T-cell (primary cell): ENCODE data around the gene TNFRSF17. TPM values are rescaled to one million over a fixed set of nuclear protein-coding genes. Genes with fewer than 3 reads are reported as not detected.

Experiments used
- ATAC-seq, 4 experiments: fragments of 200-7000 bp in 3 of 4; fragments of 150-1000 bp in 1 of 4; cut with Tn5 transposase; replicated peaks in 1 of 4; 1 replicate in 3 of 4; 2 replicates in 1 of 4; pipeline ENCODE4 v1.10.0; 2021; ENCODE audit warnings: moderate library complexity in 3 of 4, mild to moderate bottlenecking in 2 of 4, moderate number of reproducible peaks in 1 of 4
- CTCF ChIA-PET, 2 donors: fragments of 300-600 bp; sonication (Branson Sonifier 250); formaldehyde crosslinking; loops; one replicate each; lab custom pipeline; 2022; ENCODE audit warnings: antibody characterized with exemption in 2 of 2; lab: Charles Lee
- POLR2A ChIA-PET, 2 donors: fragments of 300-600 bp; sonication (Branson Sonifier 250); formaldehyde crosslinking; loops; one replicate each; lab custom pipeline; 2022; ENCODE audit warnings: antibody characterized with exemption in 2 of 2; lab: Charles Lee
- DNase-seq, 35 experiments: peaks; one replicate each; pipeline versions ENCODE4 v3.0.0 to v3.0.0-alpha.2; 2013 to 2023
- H3K27ac ChIP-seq: one replicate; pipeline ENCODE4 v1.5.1; 2013; ENCODE audit warnings: low read length
- H3K27me3 ChIP-seq, 2 experiments: replicated peaks in 1 of 2; 1 replicate in 1 of 2; 2 replicates in 1 of 2; pipeline versions ENCODE4 v1.6.1 to v1.7.0; 2013; ENCODE audit warnings: low read length in 1 of 2, mixed read lengths in 1 of 2; ENCODE audit not compliant: control insufficient read depth in 2 of 2, insufficient read depth in 2 of 2; ENCODE audit errors: extremely low read depth in 1 of 2
- H3K36me3 ChIP-seq, 2 donors: 1 replicate in 1 of 2; 2 replicates in 1 of 2; pipeline versions ENCODE4 v1.6.1 to v1.7.0; 2013; ENCODE audit warnings: low read length in 1 of 2; ENCODE audit not compliant: control insufficient read depth in 2 of 2, insufficient read depth in 1 of 2; ENCODE audit errors: extremely low read depth in 1 of 2
- H3K4me1 ChIP-seq, 2 experiments: 1 replicate in 1 of 2; 2 replicates in 1 of 2; pipeline versions ENCODE4 v1.6.1 to v1.7.0; 2013; ENCODE audit warnings: low read length in 2 of 2, mixed read lengths in 1 of 2; ENCODE audit not compliant: insufficient read depth in 2 of 2, control insufficient read depth in 1 of 2; ENCODE audit errors: extremely low read depth in 1 of 2
- H3K4me3 ChIP-seq, 2 donors: 1 replicate in 1 of 2; 2 replicates in 1 of 2; pipeline versions ENCODE4 v1.5.1 to v1.7.0; 2013; ENCODE audit warnings: mild to moderate bottlenecking in 2 of 2, low read length in 1 of 2, moderate library complexity in 1 of 2; ENCODE audit not compliant: control insufficient read depth in 1 of 2; ENCODE audit errors: extremely low read depth in 1 of 2
- H3K9me3 ChIP-seq: 2 replicates; pipeline ENCODE4 v1.7.0; 2013
- H3K27ac Mint-ChIP-seq, 2 donors: one replicate each; pipeline ENCODE4 v1.8.0; 2020 to 2021; ENCODE audit warnings: mild to moderate bottlenecking in 2 of 2, mixed read lengths in 2 of 2
- H3K27me3 Mint-ChIP-seq, 2 donors: one replicate each; pipeline ENCODE4 v1.8.0; 2021 to 2022; ENCODE audit warnings: mixed read lengths in 2 of 2
- H3K36me3 Mint-ChIP-seq: one replicate; pipeline ENCODE4 v1.8.0; 2021; ENCODE audit warnings: mixed read lengths
- H3K4me1 Mint-ChIP-seq, 3 donors: one replicate each; pipeline ENCODE4 v1.8.0; 2020 to 2022; ENCODE audit warnings: mixed read lengths in 3 of 3, mild to moderate bottlenecking in 1 of 3
- H3K4me3 Mint-ChIP-seq, 3 donors: one replicate each; pipeline ENCODE4 v1.8.0; 2020 to 2022; ENCODE audit warnings: mild to moderate bottlenecking in 3 of 3, mixed read lengths in 3 of 3, moderate library complexity in 3 of 3
- H3K9me3 Mint-ChIP-seq, 3 donors: one replicate each; pipeline ENCODE4 v1.8.0; 2020 to 2022; ENCODE audit warnings: mixed read lengths in 3 of 3
- WGBS: methylation state at CpG from one replicate; pipeline ENCODE4 v1.1.5; 2013; ENCODE audit warnings: missing lambda C conversion rate; ENCODE audit not compliant: insufficient coverage; 5-methylcytosine and 5-hydroxymethylcytosine counted together
- total RNA-seq, 35 experiments: library from RNA in 6 of 35; stranded (reverse) in 6 of 35; fragments of 120-200 nt in 1 of 35; gene quantifications; one replicate each; pipeline versions ENCODE4 v1.2.1 to v1.2.4 and lab custom pipeline; 2013 to 2026

The TNFRSF17 gene
- total RNA-seq, 5 donors from 2014 or later (not counting 1 experiment from before 2014, with no cell fraction given): 0.41 to 1.4 (median 0.82) TPM

- Histone ChIP-seq H3K27ac (no peak overlapping the region), H3K36me3 (peaks cover 0 to 4% of the 10 kb centered on the region in 2 donors), H3K4me3 (peak overlapping the region in 1 of 2 donors; percentile 6), H3K4me1 (peaks cover 16% of the 10 kb centered on the region in 2 experiments), H3K27me3 (no peaks in the 10 kb centered on the region), H3K9me3 (no peaks in the 10 kb centered on the region)
- ATAC-seq (no peak), DNase-seq (peak in 1 of 35 experiments; percentile 14)
- ChIA-PET POLR2A (no interaction called here), CTCF (no interaction called here)
- 89% methylated on average over 3 of the region's 13 CpGs for WGBS
- H3K4me3 Mint-ChIP-seq: peak overlapping the region in 1 of 3 donors; percentile 37
- peaks cover 10% of the 10 kb centered on the region for H3K36me3 Mint-ChIP-seq
- H3K27me3 Mint-ChIP-seq: no peaks in the 10 kb centered on the region
- H3K4me1 Mint-ChIP-seq: peaks cover 20 to 24% (median 23%) of the 10 kb centered on the region in 3 donors
- peak overlapping the region; percentile 27 to 81 for H3K27ac Mint-ChIP-seq
- H3K9me3 Mint-ChIP-seq: no peaks in the 10 kb centered on the region
Measured at GRCh38 chr16:12010388-12011251, 45.6 kb downstream of the TNFRSF17 start.

GRCh38 chr16:12011565-12011964 lies 46.6 kb downstream of the TNFRSF17 start:
- Mint-ChIP-seq H3K4me3 (no peak overlapping the region), H3K27me3 (no peaks in the 10 kb centered on the region), H3K9me3 (no peaks in the 10 kb centered on the region), H3K27ac (peak overlapping the region in 1 of 2 donors; percentile 25), H3K36me3 (peaks cover 10% of the 10 kb centered on the region), H3K4me1 (peaks cover 20 to 24% (median 23%) of the 10 kb centered on the region in 3 donors)
- POLR2A ChIA-PET: no interaction called here
- H3K4me1 ChIP-seq: peaks cover 16% of the 10 kb centered on the region in 2 experiments
- no peak overlapping the region for H3K27ac ChIP-seq
- H3K9me3 ChIP-seq: no peaks in the 10 kb centered on the region
- WGBS: no CpG with 5 or more reads among the region's 4 CpGs
- CTCF ChIA-PET: no interaction called here
- H3K4me3 ChIP-seq: no peak overlapping the region
- H3K27me3 ChIP-seq: no peaks in the 10 kb centered on the region
- peaks cover 0 to 4% of the 10 kb centered on the region in 2 donors for H3K36me3 ChIP-seq
- ATAC-seq (no peak), DNase-seq (no peak)

DNA sequence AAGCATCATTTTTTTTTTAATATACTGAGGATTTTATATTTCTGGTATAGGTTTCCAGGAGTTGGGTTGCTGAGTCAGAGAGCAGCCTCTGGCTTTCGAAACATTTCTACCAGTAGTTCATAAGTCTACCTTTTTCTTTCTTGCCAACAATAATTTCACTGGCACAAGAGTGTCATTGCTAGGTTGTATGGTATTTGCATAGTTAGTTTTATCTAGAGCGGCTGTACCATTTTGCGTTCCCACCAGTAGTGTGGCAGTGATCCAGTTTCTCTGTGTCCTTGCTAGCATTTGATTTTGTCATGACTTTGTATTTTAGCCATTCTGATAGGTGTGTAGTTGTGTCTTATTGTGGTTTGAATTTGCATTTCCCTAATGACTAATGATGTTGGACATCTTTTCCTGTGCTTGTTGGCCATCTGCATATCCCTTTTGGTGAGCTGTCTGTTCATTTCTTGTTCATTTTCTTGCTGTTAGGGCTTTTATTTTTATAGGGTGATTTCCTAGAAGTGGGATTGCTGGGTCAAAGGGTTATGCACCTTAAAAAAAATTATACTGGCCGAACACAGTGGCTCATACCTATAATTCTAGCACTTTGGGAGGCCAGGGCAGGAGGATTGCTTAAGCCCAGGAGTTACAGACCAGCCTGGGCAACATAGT lies 51.4 kb downstream of the TNFRSF17 start:
- Histone ChIP-seq H3K27me3 (no peaks in the 10 kb centered on the region), H3K4me3 (no peak overlapping the region), H3K27ac (no peak overlapping the region), H3K4me1 (peaks cover 0 to 2% of the 10 kb centered on the region in 2 experiments), H3K9me3 (no peaks in the 10 kb centered on the region), H3K36me3 (no peaks in the 10 kb centered on the region)
- H3K27me3 Mint-ChIP-seq: no peaks in the 10 kb centered on the region
- H3K4me1 Mint-ChIP-seq: peaks cover 0 to 4% (median 3%) of the 10 kb centered on the region in 3 donors
- WGBS: 100% methylated on average over 3 of the region's 4 CpGs
- DNase-seq (no peak), ATAC-seq (no peak)
- CTCF ChIA-PET: no interaction called here
- H3K27ac Mint-ChIP-seq: no peak overlapping the region
- H3K4me3 Mint-ChIP-seq: no peak overlapping the region
- no peaks in the 10 kb centered on the region for H3K9me3 Mint-ChIP-seq
- H3K36me3 Mint-ChIP-seq: peaks cover 6% of the 10 kb centered on the region
- POLR2A ChIA-PET: no interaction called here

- ATAC-seq: no peak
- Histone ChIP-seq H3K27me3 (no peaks in the 10 kb centered on the region), H3K4me3 (no peak overlapping the region), H3K9me3 (no peaks in the 10 kb centered on the region), H3K4me1 (no peaks in the 10 kb centered on the region), H3K36me3 (no peaks in the 10 kb centered on the region), H3K27ac (no peak overlapping the region)
- WGBS: 100% methylated on average over 1 of the region's 5 CpGs
- Mint-ChIP-seq H3K9me3 (no peaks in the 10 kb centered on the region), H3K4me1 (peaks cover 0 to 3% (median 0%) of the 10 kb centered on the region in 3 donors), H3K27ac (no peak overlapping the region), H3K4me3 (no peak overlapping the region), H3K27me3 (no peaks in the 10 kb centered on the region), H3K36me3 (peaks cover 4% of the 10 kb centered on the region)
- CTCF ChIA-PET: no interaction called here
- no peak for DNase-seq
- POLR2A ChIA-PET: no interaction called here
Measured at GRCh38 chr16:12017558-12017957, 52.5 kb downstream of the TNFRSF17 start.

Other genes with a start within 250 kb of the TNFRSF17 start
- gene TXNDC11, start 222.4 kb upstream of the TNFRSF17 start, total RNA-seq: 10 to 100 TPM; 44.0 to 76.3 (median 54.0) TPM
- 100 to 1,000 TPM in 1 of 5 donors, 10 to 100 TPM in 4; 57.6 to 115 (median 68.2) TPM for gene ZC3H7A, start 168.0 kb upstream of the TNFRSF17 start, total RNA-seq
- gene RSL1D1, start 113.7 kb upstream of the TNFRSF17 start, total RNA-seq: 100 to 1,000 TPM; 165 to 205 (median 180) TPM
- 100 to 1,000 TPM in 2 of 5 donors, 10 to 100 TPM in 3; 84.2 to 166 (median 92.5) TPM for gene GSPT1, start 49.3 kb upstream of the TNFRSF17 start, total RNA-seq
- gene NPIPB2, start 23.2 kb upstream of the TNFRSF17 start, total RNA-seq: 10 to 100 TPM; 14.6 to 23.1 (median 19.5) TPM
- gene SNX29, start 11.5 kb downstream of the TNFRSF17 start, total RNA-seq: 10 to 100 TPM; 28.8 to 40.4 (median 36.2) TPM